HG03280 (cell line): ENCODE results near the gene IMMP2L.
"Not testable (repeated sequence)": the region's sequence is repeated elsewhere in the genome, so short reads cannot be mapped to it uniquely, and the experiment has no call there.

ENCODE experiments used
- ATAC-seq: cut with Tn5 transposase; IDR thresholded peaks from one replicate; pipeline ENCODE4 v1.9.1; 2021; ENCODE audit warnings: mild to moderate bottlenecking, moderate library complexity; ENCODE audit not compliant: unreplicated experiment

IMMP2L gene

DNA sequence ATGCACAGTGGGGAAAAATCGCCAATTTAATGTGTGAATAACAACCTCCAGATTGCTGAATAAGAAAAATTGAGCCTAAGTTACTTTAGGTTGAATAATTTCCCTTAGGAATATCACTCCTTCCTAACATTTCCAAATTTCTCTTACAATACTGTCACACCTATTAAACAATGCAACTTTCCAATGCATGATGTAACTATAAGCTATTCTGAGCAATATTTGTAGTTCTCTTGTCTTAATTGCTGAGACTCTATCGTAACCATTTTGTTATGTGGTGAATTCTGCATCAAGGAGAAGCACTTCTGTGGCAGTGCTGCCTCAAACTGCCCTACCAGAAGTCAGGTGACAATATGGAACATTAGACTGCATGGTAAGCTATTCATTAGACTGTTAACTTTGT, 858.1 kb downstream of the IMMP2L start:
- ATAC-seq = no peak

DNA sequence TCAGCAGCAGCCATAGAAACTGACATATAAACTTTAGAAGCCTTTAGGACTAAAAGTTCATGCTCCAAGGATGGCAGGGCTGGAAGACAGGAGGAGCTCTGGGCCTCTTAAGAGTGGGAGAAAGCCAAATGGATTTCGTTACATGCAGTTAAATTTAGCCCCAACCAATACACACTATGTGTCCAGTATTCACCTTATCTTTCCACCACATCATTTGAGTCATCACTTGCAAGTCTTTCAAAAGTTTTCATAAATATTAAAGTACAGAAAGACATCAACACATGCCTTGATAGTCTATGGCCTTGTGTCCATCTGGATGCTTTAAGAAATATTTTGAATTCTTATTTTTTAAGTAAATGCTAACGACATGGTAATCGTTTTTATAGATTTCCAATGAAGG, 863.7 kb downstream of the IMMP2L start:
- ATAC-seq = no peak

GRCh38 chr7:110693344-110693743, 868.9 kb downstream of the IMMP2L start:
- no peak for ATAC-seq

DNA sequence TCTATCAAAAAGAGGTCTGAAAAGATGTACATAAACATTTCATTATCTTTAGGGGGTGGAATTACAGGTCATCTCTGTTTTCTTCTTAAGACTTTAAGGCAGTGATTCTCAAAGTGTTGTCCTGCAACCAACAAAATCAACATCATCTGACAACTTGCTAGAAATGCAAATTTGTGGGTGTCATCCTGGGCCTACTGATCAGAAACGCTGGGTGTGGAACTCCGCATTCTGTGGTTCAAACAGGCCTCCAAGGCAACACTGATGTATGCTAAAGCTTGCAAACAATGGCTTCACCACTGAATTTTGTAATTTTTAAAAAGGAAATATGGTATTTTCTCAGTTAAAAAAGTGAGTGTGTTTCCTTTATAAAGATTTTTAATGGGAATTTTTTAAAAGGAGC, 873.4 kb downstream of the IMMP2L start:
- ATAC-seq = no peak

DNA sequence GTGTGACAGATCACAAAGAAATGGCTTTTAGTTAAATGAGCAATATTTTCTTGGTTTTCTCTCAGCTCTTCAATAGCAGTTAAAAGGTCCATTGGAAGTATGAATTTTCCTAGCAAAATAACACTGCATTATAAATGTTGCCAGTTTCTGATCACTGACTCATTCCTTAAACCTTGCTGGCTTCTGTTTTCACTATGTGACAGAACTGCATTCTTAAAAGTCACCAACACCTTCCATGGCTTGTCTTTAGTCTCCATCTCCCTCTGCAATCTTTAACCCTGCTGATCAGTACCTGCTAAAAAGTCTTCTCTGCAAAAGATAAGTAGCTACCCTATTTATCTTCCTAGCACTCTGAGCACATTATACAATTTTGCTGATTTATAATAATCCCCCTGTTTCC, 876.4 kb downstream of the IMMP2L start:
- ATAC-seq = no peak

GRCh38 chr7:110681941-110682340, 880.4 kb downstream of the IMMP2L start:
- no peak for ATAC-seq

DNA sequence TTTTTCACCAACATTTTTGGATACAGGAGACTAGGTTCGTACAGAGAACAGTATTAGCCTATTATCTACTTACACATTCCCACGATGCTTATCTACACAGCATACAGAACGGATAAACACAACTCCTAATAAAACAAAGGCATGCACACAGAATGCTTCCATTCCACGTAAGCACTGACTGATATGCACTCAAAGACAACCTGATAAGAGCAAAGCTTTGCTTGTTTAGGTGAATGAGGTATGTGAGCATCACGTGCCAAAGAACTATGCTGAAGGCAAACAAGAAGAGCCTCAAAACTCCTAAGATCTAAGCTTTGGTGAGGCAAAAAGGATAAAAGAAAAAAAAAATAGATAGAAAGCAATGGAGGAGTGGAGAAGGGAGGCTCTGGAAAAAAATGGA, 884.9 kb downstream of the IMMP2L start:
- ATAC-seq = no peak

- no peak for ATAC-seq
These were observed 885.5 kb downstream of the IMMP2L start for GRCh38 chr7:110676785-110677184.

GRCh38 chr7:110675383-110676103, 886.7 kb downstream of the IMMP2L start:
- ATAC-seq = no peak

DNA sequence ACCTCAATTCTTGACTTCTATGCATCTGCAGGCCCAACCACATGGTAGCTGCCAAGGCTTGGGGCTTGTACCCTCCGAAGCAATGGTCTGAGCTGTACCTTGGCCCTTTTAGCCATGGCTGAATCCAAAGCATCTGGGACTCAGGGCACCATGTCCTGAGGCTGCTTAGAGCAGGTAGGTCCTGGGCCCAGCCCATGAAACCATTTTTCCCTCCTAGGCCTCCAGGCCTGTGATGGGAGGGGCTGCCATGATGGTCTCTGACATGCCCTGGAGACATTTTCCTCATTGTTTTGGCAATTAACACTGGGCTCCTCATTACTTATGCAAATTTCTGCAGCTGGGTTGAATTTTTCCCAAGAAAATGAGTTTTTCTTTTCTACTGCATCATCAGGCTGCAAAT, 889.1 kb downstream of the IMMP2L start:
- ATAC-seq = no peak

DNA sequence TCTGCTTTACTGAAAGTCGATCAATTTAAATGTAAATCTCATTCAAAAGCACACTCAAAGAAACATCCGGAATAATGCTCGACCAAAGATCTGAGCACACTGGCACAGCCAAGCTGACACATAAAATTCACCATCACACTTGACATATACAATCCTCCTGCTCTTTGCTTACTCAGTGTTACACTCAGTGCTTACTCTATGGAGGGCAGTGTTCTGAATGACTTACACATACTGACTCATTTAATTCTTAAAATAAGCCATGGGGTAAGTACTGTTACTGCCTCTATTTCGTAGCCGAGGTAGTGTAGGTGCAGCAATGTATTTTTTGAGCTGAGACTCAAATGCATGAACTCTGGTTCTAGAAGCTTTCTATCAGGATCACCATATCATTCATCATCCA, 892.9 kb downstream of the IMMP2L start:
- no peak for ATAC-seq

- ATAC-seq = no peak
These were observed 897.5 kb downstream of the IMMP2L start for GRCh38 chr7:110664803-110665202.

GRCh38 chr7:110660637-110661036, 901.7 kb downstream of the IMMP2L start:
- ATAC-seq = not testable (repeated sequence)

DNA sequence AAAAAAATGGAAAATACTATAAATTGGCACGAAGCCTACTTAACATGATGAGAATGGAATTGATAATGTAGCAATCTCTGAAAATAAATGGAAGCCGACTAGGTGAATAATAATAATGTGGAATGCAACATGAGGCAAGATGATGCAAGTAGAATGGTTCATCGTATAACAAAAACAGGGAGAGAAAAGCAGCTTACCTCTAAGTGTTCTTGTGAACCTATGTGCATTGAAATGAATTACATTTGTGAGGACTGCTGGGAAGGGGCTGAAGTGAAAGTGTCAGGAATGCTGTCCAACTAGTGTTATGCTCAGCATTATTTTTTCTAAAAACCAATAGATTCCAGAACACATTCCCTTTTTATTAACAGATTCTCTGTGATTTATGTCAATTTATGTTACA, 912.0 kb downstream of the IMMP2L start:
- ATAC-seq = no peak

- ATAC-seq = no peak
These were observed 915.0 kb downstream of the IMMP2L start for GRCh38 chr7:110647266-110647665.

- ATAC-seq = no peak
These were observed 915.5 kb downstream of the IMMP2L start for GRCh38 chr7:110646804-110647203.

GRCh38 chr7:110645616-110646015, 916.7 kb downstream of the IMMP2L start:
- no peak for ATAC-seq

DNA sequence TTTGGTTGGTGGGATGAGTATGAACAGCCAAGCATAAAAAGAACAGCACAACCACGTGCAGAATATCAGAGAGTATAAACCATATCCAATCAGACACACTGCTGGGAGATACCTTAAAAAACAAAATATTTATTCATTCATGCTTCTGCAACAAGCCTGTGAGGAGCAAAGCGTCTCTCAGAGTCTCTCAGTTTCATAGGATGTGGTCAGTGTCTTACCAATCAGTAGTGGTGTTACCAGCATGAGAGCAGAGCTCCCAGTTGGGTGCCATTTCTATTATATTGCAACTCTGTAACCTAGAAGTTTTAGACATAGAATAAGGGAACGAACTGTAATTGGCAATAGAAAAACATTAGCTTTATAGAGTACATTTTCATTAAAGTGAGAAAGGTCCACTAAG, 917.2 kb downstream of the IMMP2L start:
- ATAC-seq = peak; percentile 62

- ATAC-seq = no peak
These were observed 925.0 kb downstream of the IMMP2L start for GRCh38 chr7:110637252-110637651.

DNA sequence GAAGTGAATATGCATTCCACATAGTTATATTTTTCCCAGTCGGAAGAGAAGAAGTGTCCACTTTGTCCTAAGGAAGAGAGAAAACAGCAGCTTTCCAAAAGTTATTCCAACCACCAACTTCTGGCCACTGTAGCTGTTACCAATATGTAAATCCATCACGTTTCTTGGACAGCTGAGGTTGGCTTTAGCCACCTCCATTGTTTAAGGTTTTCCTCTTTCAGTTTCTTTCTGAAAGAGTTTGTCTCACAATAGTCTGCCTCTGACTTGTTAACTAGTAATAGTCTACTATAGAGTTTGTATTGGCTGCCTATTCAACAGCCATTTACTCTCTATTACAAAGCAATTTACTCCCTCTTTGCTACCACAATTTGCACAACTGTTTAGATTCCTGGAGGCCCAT, 929.0 kb downstream of the IMMP2L start:
- no peak for ATAC-seq

GRCh38 chr7:110626414-110626813, 935.9 kb downstream of the IMMP2L start:
- ATAC-seq = no peak

DNA sequence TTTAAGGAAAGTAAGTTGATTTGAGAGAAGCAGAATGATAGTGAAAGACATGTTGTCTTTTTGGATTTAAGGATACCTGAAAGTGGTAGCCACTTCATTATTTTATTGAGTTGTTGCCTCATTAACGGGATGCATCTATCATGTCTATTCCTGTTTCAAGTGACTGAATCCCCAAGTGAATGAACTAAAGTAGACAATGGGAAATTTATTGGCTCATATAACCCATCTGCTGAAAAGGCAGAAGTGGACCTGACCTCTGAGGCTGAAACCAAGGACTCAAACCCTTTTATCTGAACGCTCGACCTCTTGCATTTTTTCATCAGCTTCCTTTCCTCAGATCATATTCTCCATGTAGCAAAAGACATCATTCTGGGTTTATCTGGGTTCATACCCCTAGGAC, 937.0 kb downstream of the IMMP2L start:
- ATAC-seq = no peak

- ATAC-seq = no peak
These were observed 938.9 kb downstream of the IMMP2L start for GRCh38 chr7:110623436-110623835.
